ENCODE results near the gene FLYWCH1. TPM values are rescaled to one million over a fixed set of nuclear protein-coding genes. Genes with fewer than 3 reads are reported as not detected.

The FLYWCH1 gene
- total and polyA plus RNA-seq, 9 of the 15 experiments (the other 6 are each of a cell fraction or from before 2014, with no cell fraction given): 0.18 to 33.6 (median 11.3) TPM

DNA sequence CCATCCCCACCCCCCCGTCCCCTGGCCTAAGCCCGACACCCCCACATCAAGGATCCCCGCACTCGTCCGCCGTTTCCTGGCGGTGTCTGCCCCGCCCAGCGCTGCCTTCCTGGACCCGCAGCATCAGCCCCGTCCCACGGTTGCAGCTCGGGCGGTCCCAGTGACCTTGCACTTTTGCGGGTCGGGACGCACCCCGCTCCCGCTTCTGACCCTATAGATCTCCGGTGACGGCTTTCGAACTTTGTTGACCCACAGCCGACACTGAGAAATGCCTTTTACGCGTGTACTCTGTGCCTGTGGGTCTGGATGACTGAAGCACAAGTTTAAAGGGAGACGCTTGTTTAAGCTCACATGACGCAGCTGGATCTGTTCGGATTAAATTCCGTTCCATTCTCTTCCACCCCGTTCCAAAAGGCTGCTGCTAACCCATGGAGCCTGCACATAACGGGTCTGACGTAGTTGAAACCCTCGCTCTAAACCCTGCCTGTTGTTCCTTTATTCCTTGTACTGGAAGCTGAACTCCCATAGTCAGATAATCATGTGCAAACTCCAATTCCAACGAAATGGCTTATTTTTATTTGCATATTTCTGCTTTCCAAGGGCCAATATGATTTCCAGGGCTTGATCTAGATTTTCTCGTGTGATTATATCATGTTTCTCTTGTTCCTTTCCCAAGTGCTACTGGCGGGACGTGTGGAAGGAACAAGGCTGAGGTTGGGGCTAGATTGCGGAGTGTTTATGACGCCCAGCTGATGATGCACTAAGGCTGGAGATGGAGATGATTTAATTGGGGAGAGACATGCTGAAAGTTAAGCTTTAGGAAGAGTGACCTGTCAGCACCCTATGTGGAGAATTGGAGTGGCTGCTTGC, 834 bp downstream of the FLYWCH1 start (continued):
- peak; percentile 25; the same call in 1 of the 2 replicates for TF ChIP-seq TOE1 (IDR thresholded peaks at IDR 0.05; ENCODE audit: borderline replicate concordance)
- no peak for TF ChIP-seq TOE1 (CRISPR knock-in tag; IDR thresholded peaks at IDR 0.05; ENCODE audit: borderline replicate concordance, low read depth)
- TF ChIP-seq, protein P1, sequence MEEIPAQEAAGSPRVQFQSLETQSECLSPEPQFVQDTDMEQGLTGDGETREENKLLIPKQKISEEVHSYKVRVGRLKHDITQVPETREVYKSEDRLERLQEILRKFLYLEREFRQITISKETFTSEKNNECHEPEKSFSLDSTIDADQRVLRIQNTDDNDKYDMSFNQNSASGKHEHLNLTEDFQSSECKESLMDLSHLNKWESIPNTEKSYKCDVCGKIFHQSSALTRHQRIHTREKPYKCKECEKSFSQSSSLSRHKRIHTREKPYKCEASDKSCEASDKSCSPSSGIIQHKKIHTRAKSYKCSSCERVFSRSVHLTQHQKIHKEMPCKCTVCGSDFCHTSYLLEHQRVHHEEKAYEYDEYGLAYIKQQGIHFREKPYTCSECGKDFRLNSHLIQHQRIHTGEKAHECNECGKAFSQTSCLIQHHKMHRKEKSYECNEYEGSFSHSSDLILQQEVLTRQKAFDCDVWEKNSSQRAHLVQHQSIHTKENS (CRISPR knock-in tag; IDR thresholded peaks at IDR 0.05): no peak
- TF ChIP-seq SMARCE1 (IDR thresholded peaks at IDR 0.05): peak; percentile 60; the same call in 1 of the 2 replicates
- TF ChIP-seq MYNN (IDR thresholded peaks at IDR 0.05): no peak
- no peak for TF ChIP-seq MYNN (CRISPR knock-in tag; IDR thresholded peaks at IDR 0.05)
- TF ChIP-seq OTX1 (CRISPR knock-in tag; IDR thresholded peaks at IDR 0.05): no peak
- no peak for TF ChIP-seq CBX1 (IDR thresholded peaks at IDR 0.05; ENCODE audit: low read depth)
- TF ChIP-seq KDM4B (IDR thresholded peaks at IDR 0.05; ENCODE audit: borderline replicate concordance in 2 of 2, low read depth in 1 of 2): no peak
- no peak for TF ChIP-seq LARP7 (IDR thresholded peaks at IDR 0.05)
- TF ChIP-seq EZH2 (IDR thresholded peaks at IDR 0.05; ENCODE audit: borderline replicate concordance, low read depth, low read length): no peak
- TF ChIP-seq, protein P2, sequence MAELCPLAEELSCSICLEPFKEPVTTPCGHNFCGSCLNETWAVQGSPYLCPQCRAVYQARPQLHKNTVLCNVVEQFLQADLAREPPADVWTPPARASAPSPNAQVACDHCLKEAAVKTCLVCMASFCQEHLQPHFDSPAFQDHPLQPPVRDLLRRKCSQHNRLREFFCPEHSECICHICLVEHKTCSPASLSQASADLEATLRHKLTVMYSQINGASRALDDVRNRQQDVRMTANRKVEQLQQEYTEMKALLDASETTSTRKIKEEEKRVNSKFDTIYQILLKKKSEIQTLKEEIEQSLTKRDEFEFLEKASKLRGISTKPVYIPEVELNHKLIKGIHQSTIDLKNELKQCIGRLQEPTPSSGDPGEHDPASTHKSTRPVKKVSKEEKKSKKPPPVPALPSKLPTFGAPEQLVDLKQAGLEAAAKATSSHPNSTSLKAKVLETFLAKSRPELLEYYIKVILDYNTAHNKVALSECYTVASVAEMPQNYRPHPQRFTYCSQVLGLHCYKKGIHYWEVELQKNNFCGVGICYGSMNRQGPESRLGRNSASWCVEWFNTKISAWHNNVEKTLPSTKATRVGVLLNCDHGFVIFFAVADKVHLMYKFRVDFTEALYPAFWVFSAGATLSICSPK (IDR thresholded peaks at IDR 0.05; ENCODE audit: borderline replicate concordance): no peak
- TF ChIP-seq, protein P3, sequence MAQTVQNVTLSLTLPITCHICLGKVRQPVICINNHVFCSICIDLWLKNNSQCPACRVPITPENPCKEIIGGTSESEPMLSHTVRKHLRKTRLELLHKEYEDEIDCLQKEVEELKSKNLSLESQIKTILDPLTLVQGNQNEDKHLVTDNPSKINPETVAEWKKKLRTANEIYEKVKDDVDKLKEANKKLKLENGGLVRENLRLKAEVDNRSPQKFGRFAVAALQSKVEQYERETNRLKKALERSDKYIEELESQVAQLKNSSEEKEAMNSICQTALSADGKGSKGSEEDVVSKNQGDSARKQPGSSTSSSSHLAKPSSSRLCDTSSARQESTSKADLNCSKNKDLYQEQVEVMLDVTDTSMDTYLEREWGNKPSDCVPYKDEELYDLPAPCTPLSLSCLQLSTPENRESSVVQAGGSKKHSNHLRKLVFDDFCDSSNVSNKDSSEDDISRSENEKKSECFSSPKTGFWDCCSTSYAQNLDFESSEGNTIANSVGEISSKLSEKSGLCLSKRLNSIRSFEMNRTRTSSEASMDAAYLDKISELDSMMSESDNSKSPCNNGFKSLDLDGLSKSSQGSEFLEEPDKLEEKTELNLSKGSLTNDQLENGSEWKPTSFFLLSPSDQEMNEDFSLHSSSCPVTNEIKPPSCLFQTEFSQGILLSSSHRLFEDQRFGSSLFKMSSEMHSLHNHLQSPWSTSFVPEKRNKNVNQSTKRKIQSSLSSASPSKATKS (CRISPR knock-in tag; IDR thresholded peaks at IDR 0.05): no peak
- no peak for TF ChIP-seq KLF13 (tag; IDR thresholded peaks at IDR 0.05; ENCODE audit: borderline replicate concordance, low read depth)
- TF ChIP-seq YBX1 (IDR thresholded peaks at IDR 0.05): no peak
- no peak for TF ChIP-seq RAD51 (IDR thresholded peaks at IDR 0.05; ENCODE audit: borderline replicate concordance, low read depth)
- no peak for TF ChIP-seq NFIC (IDR thresholded peaks at IDR 0.05)
- TF ChIP-seq, protein P4, sequence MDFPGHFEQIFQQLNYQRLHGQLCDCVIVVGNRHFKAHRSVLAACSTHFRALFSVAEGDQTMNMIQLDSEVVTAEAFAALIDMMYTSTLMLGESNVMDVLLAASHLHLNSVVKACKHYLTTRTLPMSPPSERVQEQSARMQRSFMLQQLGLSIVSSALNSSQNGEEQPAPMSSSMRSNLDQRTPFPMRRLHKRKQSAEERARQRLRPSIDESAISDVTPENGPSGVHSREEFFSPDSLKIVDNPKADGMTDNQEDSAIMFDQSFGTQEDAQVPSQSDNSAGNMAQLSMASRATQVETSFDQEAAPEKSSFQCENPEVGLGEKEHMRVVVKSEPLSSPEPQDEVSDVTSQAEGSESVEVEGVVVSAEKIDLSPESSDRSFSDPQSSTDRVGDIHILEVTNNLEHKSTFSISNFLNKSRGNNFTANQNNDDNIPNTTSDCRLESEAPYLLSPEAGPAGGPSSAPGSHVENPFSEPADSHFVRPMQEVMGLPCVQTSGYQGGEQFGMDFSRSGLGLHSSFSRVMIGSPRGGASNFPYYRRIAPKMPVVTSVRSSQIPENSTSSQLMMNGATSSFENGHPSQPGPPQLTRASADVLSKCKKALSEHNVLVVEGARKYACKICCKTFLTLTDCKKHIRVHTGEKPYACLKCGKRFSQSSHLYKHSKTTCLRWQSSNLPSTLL (IDR thresholded peaks at IDR 0.05): no peak
- no peak for TF ChIP-seq ZC3H8 (IDR thresholded peaks at IDR 0.05)
- TF ChIP-seq PRPF4 (IDR thresholded peaks at IDR 0.05; ENCODE audit: insufficient read depth, low read depth, low read length, poor library complexity, severe bottlenecking): no peak

Measured in K562 (cell line).